ENCODE data around the gene ATXN7L1. TPM values are rescaled to one million over a fixed set of nuclear protein-coding genes. Genes with fewer than 3 reads are reported as not detected.
"Not testable (repeated sequence)": the region's sequence is repeated elsewhere in the genome, so short reads cannot be mapped to it uniquely, and the experiment has no call there.

Gene ATXN7L1
- total RNA-seq, 3 donors from 2014 or later = 19.7 to 29.5 (median 26.0) TPM

DNA sequence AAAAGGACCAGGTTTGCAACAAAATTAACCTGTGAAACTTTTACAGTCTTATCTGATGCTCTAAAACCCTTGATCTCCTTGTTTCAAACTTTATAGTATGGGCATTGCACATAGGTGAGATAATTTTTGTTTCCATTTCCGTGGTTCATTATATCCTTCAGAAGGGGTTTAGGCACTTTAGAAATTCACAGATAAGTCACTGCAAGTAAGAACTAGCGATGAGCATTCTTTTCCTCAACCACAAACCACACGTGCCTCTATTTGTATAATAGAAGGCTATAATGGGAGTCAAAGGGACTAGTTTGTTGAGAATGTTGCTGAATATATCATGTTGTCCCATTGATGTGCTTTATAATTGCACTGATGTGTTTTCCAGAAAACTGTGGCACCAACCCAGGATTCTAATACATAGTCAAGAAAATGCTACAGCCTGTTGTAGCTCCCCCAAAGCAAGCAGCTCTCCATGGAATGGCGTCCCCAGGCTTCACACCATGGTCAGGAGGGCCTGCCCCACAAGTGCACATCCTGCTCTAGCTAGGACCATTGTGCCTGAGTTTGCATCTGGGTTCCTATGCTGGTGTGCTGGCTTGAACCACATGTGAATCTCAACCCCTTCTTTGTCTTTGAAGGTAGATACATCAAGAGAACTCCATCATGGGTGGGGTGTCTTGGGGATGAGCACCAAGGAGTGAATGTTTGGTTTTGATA lies 14.0 kb upstream of the ATXN7L1 start:
- Histone ChIP-seq H3K4me3 (no peak overlapping the region), H3K4me1 (ENCODE audit: low read depth) (no peaks in the 10 kb centered on the region), H3K36me3 (ENCODE audit: low read depth) (no peaks in the 10 kb centered on the region), H3K9me3 (no peaks in the 10 kb centered on the region)
- intact Hi-C loops (cut with DNase I, micrococcal nuclease) = no loop called here
- DNase-seq (no peak), ATAC-seq (peak; percentile 14)
- TF ChIP-seq, protein P1, sequence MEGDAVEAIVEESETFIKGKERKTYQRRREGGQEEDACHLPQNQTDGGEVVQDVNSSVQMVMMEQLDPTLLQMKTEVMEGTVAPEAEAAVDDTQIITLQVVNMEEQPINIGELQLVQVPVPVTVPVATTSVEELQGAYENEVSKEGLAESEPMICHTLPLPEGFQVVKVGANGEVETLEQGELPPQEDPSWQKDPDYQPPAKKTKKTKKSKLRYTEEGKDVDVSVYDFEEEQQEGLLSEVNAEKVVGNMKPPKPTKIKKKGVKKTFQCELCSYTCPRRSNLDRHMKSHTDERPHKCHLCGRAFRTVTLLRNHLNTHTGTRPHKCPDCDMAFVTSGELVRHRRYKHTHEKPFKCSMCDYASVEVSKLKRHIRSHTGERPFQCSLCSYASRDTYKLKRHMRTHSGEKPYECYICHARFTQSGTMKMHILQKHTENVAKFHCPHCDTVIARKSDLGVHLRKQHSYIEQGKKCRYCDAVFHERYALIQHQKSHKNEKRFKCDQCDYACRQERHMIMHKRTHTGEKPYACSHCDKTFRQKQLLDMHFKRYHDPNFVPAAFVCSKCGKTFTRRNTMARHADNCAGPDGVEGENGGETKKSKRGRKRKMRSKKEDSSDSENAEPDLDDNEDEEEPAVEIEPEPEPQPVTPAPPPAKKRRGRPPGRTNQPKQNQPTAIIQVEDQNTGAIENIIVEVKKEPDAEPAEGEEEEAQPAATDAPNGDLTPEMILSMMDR (IDR thresholded peaks at IDR 0.05) = no peak

DNA sequence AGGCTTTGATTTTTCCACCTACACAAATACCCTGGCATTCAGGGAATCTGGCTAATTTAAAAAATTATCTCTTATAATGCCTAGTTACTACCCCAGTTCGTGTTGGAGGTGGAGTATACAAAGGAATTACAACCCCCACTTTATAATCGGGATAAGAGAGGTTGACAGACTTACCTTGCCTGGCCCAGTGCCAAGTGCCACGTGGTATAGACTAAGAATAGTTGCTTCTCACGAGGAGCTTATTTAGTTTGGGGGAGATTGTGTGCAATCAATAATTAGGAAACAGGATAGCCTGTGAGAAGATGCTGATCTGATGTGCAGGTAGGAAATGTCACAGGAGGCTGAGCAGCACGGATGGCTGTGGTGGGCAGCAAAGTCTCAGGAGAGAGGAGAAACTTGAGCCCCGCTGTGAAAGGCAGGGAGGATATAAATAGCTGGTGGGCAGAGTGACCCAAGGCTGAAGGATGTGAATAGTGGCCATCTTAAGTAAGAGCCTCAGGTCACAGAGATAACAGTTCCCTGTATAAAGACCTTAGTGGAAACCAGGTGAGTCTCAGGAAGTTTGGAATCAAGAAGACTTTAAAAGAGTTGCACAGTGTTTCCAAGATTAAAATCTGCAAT lies 11.3 kb upstream of the ATXN7L1 start:
- TF ChIP-seq, protein P1 (IDR thresholded peaks at IDR 0.05) = no peak
- DNase-seq (peak in 2 of 3 donors; percentile 39 to 58), ATAC-seq (no peak)

GRCh38 chr7:105886776-105887175 lies 10.4 kb upstream of the ATXN7L1 start:
- TF ChIP-seq, protein P1 (IDR thresholded peaks at IDR 0.05) = no peak
- DNase-seq (no peak), ATAC-seq (no peak)
- intact Hi-C loops (cut with DNase I, micrococcal nuclease) = no loop called here
- Histone ChIP-seq H3K9me3 (no peaks in the 10 kb centered on the region), H3K4me3 (no peak overlapping the region), H3K4me1 (ENCODE audit: low read depth) (no peaks in the 10 kb centered on the region), H3K36me3 (ENCODE audit: low read depth) (no peaks in the 10 kb centered on the region)

More for the DNA sequence above, 11.3 kb upstream of the ATXN7L1 start:
- Histone ChIP-seq H3K4me3 (no peak overlapping the region), H3K4me1 (ENCODE audit: low read depth) (no peaks in the 10 kb centered on the region), H3K36me3 (ENCODE audit: low read depth) (no peaks in the 10 kb centered on the region), H3K9me3 (no peaks in the 10 kb centered on the region)
- intact Hi-C loops (cut with DNase I, micrococcal nuclease) = no loop called here

GRCh38 chr7:105885387-105886111 lies 9.2 kb upstream of the ATXN7L1 start:
- Histone ChIP-seq H3K4me3 (no peak overlapping the region), H3K4me1 (ENCODE audit: low read depth) (no peaks in the 10 kb centered on the region), H3K36me3 (ENCODE audit: low read depth) (no peaks in the 10 kb centered on the region), H3K9me3 (no peaks in the 10 kb centered on the region)
- ATAC-seq (no peak), DNase-seq (no peak)
- TF ChIP-seq, protein P1 (IDR thresholded peaks at IDR 0.05) = no peak
- intact Hi-C loops (cut with DNase I, micrococcal nuclease) = no loop called here

DNA sequence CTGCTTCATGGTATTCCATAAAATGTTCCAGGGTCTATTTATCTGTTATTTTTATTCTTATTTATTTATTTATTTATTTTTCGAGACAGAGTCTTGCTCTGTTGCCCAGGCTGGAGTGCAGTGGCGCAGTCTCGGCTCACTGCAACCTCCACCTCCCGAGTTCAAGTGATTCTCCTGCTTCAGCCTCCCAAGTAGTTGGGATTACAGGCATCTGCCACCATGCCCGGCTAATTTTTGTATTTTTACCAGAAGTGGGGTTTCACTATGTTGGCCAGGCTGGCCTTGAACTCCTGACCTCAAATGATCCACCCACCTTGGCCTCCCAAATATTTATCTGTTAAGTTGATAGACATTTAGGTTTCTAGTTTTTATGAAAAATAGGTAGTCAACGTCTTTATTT lies 6.8 kb upstream of the ATXN7L1 start:
- ATAC-seq; DNase-seq; H3K36me3 ChIP-seq (ENCODE audit: low read depth); H3K4me3 ChIP-seq; H3K9me3 ChIP-seq; H3K4me1 ChIP-seq (ENCODE audit: low read depth); intact Hi-C loops (cut with DNase I, micrococcal nuclease): not testable (repeated sequence)

GRCh38 chr7:105881439-105881838 lies 5.0 kb upstream of the ATXN7L1 start:
- Histone ChIP-seq H3K36me3 (ENCODE audit: low read depth) (no peaks in the 10 kb centered on the region), H3K9me3 (no peaks in the 10 kb centered on the region), H3K4me1 (ENCODE audit: low read depth) (peaks cover 12% of the 10 kb centered on the region), H3K4me3 (no peak overlapping the region)
- DNase-seq (no peak), ATAC-seq (no peak)
- TF ChIP-seq, protein P1 (IDR thresholded peaks at IDR 0.05) = no peak
- intact Hi-C loops (cut with DNase I, micrococcal nuclease) = no loop called here

All from mucosa of descending colon (tissue), 3 donors.